EL (cell line): ENCODE data around the gene SYNE2.

ENCODE experiments used
- DNase-seq: peaks from one replicate; pipeline ENCODE4 v3.0.0-alpha.2; 2016

The SYNE2 gene

GRCh38 chr14:64272019-64272418 is 419.2 kb downstream of the SYNE2 start:
- DNase-seq: no peak
